Brain microvascular endothelial cell (primary cell): ENCODE results near the gene EMP3.

Source experiments
- DNase-seq: peaks from one replicate; pipeline ENCODE4 v3.0.0-alpha.2; 2020
- H3K27ac ChIP-seq: fragments of 250-450 bp; sonication (Bioruptor Pico); 2 replicates; pipeline ENCODE4 v1.5.1; 2020; ENCODE audit warnings: mild to moderate bottlenecking, moderate library complexity
- H3K27me3 ChIP-seq: fragments of 250-450 bp; sonication (Bioruptor Pico); replicated peaks from 2 replicates; pipeline ENCODE4 v1.5.1; 2020; ENCODE audit warnings: mild to moderate bottlenecking
- H3K36me3 ChIP-seq: fragments of 250-450 bp; sonication (Bioruptor Pico); replicated peaks from 2 replicates; pipeline ENCODE4 v1.5.1; 2020; ENCODE audit warnings: mild to moderate bottlenecking
- H3K4me3 ChIP-seq: 2 replicates; pipeline ENCODE4 v1.5.1; 2011; ENCODE audit warnings: low read depth, mild to moderate bottlenecking, control low read depth, low read length, moderate library complexity
- in situ Hi-C: cut with HindIII; loops from 2 replicates; pipeline ENCODE4 v1.10.0; 2017; ENCODE audit warnings: low sequenced_read_pairs, low pct_ligation_motif_present
- TF ChIP-seq, protein P1 (sequence below): IDR thresholded peaks from 2 replicates; pipeline ENCODE4 v1.5.1; 2011; ENCODE audit warnings: low read depth, mild to moderate bottlenecking, moderate library complexity, low read length, control low read depth, inconsistent platforms; ENCODE audit errors: missing control alignments

Gene EMP3

DNA sequence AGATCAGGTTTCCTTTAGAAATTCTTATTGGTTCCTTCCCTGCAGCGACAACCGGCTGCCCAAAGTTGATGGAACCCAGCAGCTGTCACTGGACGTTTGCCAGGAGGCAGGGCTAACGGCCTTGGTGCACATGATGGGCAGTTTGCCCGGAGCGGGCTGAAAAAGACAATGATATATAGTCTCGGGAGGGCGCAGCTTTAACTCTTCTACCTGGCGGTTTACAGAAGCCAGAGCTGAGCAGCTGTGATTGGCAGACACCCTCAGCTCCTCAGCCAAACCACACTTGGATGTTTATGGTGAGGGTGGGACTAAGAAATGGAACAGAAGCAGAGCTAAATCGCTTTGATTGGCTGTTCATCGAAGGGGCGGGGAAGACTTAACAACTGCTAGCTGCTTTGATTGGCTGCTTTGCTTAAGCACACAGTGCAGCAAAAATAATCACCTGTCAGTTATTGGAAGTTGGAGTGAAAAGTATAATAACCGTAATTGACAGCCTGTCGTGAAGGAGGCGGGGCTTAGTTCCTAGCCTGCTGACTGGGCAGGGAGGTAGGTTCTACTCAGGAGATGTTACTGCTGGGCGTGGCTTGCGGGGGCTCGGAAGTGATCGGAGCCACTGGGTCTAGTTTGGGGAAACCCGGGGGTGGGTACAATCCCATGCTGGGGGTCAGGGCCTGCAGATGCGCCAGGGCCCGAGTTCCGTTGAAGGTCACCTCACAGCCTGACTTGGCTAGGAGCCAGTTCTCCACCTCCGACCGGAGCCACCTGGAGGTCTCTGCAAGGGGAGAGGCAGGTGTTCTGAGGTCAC, 7.5 kb downstream of the EMP3 start:
- TF ChIP-seq, protein P1, sequence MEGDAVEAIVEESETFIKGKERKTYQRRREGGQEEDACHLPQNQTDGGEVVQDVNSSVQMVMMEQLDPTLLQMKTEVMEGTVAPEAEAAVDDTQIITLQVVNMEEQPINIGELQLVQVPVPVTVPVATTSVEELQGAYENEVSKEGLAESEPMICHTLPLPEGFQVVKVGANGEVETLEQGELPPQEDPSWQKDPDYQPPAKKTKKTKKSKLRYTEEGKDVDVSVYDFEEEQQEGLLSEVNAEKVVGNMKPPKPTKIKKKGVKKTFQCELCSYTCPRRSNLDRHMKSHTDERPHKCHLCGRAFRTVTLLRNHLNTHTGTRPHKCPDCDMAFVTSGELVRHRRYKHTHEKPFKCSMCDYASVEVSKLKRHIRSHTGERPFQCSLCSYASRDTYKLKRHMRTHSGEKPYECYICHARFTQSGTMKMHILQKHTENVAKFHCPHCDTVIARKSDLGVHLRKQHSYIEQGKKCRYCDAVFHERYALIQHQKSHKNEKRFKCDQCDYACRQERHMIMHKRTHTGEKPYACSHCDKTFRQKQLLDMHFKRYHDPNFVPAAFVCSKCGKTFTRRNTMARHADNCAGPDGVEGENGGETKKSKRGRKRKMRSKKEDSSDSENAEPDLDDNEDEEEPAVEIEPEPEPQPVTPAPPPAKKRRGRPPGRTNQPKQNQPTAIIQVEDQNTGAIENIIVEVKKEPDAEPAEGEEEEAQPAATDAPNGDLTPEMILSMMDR, result no peak
- peaks cover 35% of the 10 kb centered on the region for H3K36me3 ChIP-seq
- no peaks in the 10 kb centered on the region for H3K27me3 ChIP-seq
- in situ Hi-C loops, result no loop called here
- peak overlapping the region; percentile 59 for H3K27ac ChIP-seq
- peak overlapping the region; percentile 45 for H3K4me3 ChIP-seq
- DNase-seq, result peak; percentile 98

DNA sequence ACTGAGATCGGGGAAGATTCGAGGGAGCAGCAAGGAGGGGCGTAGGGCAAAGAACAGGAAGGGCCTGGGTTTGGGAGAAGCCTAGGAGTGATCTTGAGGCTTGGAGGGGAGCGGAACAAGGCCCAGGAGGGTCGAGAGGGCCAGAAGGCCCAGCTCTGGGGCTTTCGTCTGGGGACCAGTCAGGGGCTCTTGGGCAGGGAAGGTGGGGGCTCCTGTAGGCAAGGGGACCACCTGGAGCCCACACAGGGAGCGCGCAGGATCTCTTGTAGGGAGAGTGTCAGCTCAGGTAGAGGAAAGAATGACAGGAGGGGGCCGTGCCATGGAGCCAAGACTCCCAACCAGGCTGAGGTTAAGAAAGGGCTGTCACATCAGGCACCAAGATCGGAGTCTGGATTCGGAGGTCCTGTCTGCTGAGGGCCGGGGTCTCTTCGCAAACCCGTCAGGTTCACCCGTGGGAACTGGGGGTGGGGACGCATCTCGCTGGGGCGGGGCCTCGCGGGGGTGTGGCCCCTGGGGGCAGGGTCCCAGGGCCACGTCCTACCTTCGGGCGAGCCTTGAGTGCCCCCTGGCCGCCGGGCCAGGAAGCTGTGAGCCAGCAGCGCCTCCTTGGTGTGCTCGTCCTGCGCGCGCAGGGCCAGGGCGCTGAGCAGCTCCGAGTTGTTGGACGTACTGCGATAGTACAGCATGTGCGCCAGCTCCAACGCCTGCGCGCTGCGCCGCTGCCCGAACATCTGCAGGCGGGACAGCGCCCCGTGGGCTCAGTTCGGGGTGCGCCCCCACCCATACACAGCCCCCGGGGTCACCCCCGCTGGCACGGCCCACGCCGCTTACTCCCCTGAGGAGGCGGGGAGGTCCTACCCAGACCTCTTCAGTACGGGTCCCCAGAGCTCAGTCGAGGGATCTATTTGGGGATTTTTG, 8.4 kb downstream of the EMP3 start:
- in situ Hi-C loops, result no loop called here
- Histone ChIP-seq H3K36me3 (peaks cover 29% of the 10 kb centered on the region), H3K4me3 (peak overlapping the region; percentile 53), H3K27ac (peak overlapping the region; percentile 59), H3K27me3 (no peaks in the 10 kb centered on the region)
- TF ChIP-seq, protein P1, result peak; percentile 85
- DNase-seq, result peak; percentile 91

DNA sequence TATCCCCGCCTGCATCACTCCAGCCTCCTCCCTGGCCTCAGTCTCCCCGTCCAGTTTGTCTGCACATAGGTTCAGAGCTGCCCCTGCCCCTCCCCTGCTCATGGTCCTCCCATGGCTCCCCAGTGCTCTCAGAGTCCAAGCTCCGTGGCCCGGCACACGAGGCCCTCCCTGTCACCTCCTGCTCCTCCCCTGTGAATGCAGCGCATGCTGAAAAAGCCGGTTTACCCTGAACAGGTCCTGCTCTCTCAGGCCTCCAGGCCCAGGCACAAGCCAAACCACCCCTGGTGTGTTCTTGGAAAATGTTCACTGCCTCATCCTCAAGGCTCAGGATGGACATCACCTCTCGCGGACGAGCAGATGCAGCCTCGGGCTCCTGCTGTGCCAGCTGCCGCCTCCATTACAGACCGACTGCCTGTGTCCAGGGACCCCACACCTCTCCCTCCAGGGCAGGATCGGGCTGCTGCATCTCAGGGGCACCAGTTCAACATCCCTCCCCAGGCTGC, 13.0 kb downstream of the EMP3 start:
- Histone ChIP-seq H3K36me3 (no peaks in the 10 kb centered on the region), H3K4me3 (no peak overlapping the region), H3K27ac (no peak overlapping the region), H3K27me3 (no peaks in the 10 kb centered on the region)
- TF ChIP-seq, protein P1, result no peak
- DNase-seq, result no peak
- in situ Hi-C loops, result no loop called here

DNA sequence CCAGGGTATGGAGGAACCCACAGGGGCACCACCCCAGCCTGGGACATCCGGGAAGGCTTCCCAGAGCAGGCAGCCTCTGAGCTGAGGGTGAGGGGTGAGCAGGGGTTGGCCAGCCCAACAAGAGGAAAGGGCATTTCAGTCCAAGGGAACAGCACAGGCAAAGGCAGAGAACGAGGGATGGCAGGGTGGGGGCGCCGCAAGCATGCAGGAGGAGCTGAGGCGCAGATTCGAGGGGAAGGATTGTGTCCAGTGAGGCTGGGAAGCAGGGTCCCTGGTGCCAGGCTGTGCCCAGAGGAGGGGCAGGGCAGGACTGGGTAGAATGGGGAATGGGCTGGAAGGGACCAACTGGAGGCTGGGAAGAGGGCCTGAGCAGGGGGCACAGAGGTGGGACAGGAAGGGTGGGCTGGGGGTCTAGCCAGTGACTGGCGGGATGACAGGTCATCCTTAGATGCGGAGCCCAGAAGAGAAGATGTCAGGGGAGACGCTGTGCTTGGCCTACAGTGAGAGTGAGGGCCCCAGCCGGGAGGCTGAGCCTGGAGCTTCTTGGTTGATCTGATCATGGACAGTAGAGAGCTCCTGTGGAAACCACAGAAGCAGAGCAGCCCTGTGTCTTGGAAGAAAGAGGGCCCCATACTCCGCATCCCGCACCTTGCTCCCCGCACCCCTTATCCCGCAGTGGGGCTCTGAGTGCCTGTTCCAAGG, 13.6 kb downstream of the EMP3 start:
- H3K27ac ChIP-seq, result no peak overlapping the region
- in situ Hi-C loops, result no loop called here
- H3K27me3 ChIP-seq, result no peaks in the 10 kb centered on the region
- DNase-seq, result no peak
- H3K4me3 ChIP-seq, result no peak overlapping the region
- TF ChIP-seq, protein P1, result no peak
- no peaks in the 10 kb centered on the region for H3K36me3 ChIP-seq

DNA sequence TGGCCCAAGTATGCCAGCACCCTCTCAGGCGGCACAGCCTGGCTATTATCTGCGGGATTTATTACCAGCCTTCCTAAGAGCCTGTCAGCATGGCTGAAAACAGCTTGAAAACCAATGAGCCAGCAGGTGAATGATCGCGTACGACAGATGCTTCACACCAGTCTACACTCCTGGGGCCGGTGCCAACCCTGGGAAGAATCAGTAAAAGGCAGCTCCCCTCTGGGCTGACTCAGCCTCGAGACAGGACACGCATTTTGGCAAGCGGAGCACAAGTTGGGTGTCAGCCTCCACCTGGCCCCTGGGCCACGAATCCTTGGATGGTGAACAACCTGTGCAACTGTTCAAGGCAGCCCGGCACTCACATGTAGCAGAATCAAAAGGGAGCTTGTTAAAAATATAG, 15.6 kb downstream of the EMP3 start:
- Histone ChIP-seq H3K4me3 (no peak overlapping the region), H3K27ac (no peak overlapping the region), H3K27me3 (no peaks in the 10 kb centered on the region), H3K36me3 (no peaks in the 10 kb centered on the region)
- TF ChIP-seq, protein P1, result no peak
- DNase-seq, result no peak
- in situ Hi-C loops, result no loop called here
